AG09309 (cell line): ENCODE data around the gene MCM3AP.

Source experiments
- DNase-seq: peaks from one replicate; pipeline ENCODE4 v3.0.0-alpha.2; 2010; ENCODE audit warnings: low read depth
- H3K4me3 ChIP-seq: 2 replicates; pipeline ENCODE4 v1.5.1; 2011; ENCODE audit warnings: mild to moderate bottlenecking, low read depth, low read length, moderate library complexity; ENCODE audit not compliant: control insufficient read depth
- TF ChIP-seq, protein P1 (sequence below): IDR thresholded peaks from 2 replicates; pipeline ENCODE4 v1.5.1; 2011; ENCODE audit warnings: mild to moderate bottlenecking, low read depth, low read length, inconsistent platforms; ENCODE audit not compliant: insufficient read depth, control insufficient read depth; ENCODE audit errors: missing control alignments

The MCM3AP gene

DNA sequence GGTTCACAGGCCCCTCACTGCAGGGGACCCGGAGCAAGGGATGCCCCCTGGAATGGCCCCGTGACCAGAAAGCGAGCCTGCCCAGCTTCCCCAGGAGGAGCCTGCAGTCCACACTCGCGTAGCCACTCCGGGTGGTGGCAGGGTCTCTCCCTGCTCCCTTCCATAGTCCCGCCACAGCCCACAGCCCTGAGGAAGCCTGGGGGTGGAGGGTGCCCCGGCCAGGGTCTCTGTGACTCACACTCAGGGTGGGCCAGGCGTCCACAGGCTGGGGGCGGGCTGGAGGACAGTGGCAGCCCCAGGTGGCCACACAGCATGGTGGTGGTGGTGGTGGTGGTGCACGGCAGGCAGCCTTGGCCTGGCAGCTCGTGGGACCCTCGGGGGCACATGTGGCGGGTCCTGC is 16.3 kb upstream of the MCM3AP start:
- no peak overlapping the region for H3K4me3 ChIP-seq
- TF ChIP-seq, protein P1, sequence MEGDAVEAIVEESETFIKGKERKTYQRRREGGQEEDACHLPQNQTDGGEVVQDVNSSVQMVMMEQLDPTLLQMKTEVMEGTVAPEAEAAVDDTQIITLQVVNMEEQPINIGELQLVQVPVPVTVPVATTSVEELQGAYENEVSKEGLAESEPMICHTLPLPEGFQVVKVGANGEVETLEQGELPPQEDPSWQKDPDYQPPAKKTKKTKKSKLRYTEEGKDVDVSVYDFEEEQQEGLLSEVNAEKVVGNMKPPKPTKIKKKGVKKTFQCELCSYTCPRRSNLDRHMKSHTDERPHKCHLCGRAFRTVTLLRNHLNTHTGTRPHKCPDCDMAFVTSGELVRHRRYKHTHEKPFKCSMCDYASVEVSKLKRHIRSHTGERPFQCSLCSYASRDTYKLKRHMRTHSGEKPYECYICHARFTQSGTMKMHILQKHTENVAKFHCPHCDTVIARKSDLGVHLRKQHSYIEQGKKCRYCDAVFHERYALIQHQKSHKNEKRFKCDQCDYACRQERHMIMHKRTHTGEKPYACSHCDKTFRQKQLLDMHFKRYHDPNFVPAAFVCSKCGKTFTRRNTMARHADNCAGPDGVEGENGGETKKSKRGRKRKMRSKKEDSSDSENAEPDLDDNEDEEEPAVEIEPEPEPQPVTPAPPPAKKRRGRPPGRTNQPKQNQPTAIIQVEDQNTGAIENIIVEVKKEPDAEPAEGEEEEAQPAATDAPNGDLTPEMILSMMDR = no peak

DNA sequence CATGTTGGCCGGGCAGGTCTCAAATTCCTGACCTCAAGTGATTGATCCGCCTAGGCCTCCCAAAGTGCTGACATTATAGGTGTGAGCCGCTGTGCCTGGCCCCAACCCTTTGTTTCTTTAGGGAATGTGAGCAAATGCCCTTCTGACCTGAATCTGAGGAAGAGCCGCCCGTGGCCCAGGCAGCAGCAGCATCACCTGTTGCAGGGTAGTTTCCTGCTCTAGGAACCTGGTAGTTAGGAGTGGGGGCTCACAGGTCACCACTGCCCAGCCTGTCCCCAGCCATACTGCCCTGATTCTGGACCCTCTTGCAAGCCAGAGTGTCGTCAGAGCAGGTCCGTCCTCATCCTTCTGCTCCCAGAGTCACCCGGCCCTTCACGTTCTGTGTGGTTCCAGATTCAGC is 13.8 kb upstream of the MCM3AP start:
- no peak overlapping the region for H3K4me3 ChIP-seq
- DNase-seq = no peak
- TF ChIP-seq, protein P1 = no peak

More for the DNA sequence above, 16.3 kb upstream of the MCM3AP start:
- no peak for DNase-seq

DNA sequence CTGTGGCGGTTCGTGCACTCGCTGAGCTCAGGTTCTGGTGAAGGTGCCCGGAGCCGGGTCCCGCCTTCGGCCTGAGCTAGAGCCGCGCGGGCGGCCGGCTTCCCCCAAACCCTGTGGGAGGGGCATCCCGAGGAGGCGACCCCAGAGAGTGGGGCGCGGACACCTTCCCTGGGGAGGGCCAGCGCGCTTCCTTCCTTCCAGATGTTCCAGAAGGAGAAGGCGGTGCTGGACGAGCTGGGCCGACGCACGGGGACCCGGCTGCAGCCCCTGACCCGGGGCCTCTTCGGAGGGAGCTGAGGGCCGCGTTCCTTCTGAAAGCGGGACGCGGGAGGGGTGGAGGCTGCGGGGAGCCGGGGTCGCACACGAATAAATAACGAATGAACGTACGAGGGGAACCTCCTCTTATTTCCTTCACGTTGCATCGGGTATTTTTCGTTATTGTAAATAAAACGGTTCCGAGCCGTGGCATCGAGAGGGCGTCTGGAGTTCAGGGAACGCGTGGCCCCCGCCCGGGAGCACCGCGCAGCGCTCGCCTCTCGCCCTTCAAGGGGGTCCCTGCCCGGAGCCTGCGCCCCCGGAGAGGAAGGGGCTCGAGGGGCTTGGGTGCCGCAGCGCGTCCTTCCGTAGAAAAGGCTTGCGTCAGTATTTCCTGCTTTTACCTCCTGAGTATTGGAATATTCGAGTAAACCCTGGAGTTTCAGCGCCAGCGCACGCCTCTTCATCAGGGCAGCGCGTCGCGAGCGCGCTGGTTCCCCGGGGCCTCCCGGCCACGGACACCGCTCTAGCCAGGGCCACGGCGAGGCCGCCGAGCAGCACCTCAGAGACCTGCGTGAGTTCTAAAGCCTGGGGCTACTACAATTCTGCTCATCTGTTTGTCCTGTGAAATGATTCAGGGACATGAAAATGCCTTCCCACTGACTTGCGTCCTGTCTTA is 12.2 kb upstream of the MCM3AP start:
- TF ChIP-seq, protein P1 = no peak
- no peak for DNase-seq
- peak overlapping the region; percentile 23 for H3K4me3 ChIP-seq

DNA sequence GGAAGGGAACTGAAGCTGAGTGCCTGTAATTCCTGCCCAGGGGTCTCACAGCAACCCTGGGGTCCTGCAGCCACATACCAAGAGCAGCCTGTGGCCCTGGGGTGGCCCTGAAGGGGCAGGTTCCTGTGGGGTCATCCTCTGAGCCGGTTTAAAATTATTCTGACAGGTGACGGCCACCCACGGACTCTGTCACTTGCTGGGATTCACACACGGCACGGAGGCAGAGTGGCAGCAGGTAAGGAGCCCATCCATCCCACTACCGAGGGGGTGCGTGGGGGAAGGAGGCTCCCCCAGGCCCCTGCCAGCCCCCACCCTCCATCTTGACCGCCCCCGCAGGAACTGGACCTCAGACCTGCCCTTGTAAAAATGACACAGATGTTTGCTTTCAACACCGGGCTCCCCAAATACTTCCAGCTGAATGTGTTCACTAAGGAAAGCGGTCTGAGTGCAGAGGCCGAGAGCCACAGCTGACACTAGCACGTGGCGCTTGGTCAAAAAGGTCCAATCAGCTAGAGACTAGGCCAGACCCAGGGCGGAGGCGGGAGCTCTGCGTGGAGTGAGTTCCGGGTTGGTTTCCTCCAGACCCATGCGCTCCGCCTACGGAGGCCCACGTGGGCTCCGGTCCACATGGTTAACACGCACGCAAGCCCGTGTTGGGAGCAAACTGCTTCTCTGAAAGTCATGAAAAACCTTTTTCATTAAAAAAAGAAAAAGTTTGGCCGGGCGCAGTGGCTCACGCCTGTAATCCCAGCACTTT is 10.8 kb upstream of the MCM3AP start:
- H3K4me3 ChIP-seq = peak overlapping the region; percentile 18
- TF ChIP-seq, protein P1 = no peak
- peak; percentile 76 for DNase-seq

DNA sequence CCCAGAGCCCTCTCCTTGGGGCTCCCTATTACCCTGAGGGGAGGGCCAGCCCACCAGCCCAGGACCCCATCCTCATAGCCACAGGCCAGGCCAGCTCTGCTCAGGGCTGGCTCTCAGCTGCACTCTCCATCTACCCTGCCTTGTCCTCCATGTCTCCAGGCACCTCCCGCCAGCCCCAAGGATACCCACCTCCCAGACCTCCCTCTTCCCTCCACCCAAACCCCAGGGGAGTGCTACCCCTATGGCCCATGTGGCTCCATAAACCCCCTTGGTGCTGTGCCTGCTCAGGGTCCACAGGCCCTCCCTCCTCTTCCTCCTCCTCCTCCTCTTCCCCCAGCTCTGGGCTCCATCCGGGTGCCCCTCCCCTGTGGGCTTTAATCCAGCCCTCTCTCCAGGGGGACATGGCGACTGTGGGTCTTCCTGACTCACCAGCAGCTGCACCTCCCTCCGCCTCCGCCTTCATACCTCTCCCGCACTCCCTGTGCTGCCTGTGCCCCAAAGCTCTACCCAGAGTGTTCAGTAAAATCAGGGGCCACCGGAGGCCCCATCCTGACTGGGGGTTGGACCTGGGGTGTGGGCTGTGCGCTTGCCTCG is 9.9 kb upstream of the MCM3AP start:
- no peak overlapping the region; the same call in 1 of the 2 replicates for H3K4me3 ChIP-seq
- no peak for DNase-seq
- TF ChIP-seq, protein P1 = no peak

DNA sequence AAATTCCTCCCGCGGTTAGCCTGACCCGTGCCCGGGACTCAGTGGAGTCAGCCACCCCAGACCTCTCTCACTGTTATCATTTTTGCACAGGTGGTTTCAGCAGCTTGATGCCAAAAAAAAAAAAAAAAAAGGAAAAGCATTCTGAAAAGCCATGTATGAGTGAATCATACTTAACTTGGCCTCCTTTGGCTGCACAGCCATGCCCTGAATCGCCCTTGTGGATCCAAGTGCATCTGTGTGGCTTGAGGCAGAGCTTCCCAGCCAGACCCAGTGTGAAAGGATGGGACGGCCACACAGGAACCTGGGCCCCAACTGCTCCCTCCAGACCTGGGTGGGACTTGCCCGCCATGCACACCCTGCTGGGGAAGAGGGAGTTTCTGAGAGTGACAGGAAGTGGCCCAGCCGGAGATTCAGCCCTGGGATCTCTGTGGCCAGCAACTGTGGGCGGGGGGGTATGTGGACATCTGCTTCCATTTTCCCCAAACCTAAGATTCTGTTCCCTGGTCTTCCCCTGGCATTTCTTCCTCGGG is 9.3 kb upstream of the MCM3AP start:
- no peak for DNase-seq
- TF ChIP-seq, protein P1 = no peak
- no peak overlapping the region for H3K4me3 ChIP-seq
